Adipose tissue (tissue), 3 donors: ENCODE results near the gene SUFU. TPM values are rescaled to one million over a fixed set of nuclear protein-coding genes. Genes with fewer than 3 reads are reported as not detected.

ENCODE experiments used
- H3K27ac ChIP-seq: one replicate; pipeline ENCODE4 v1.5.1; 2013; ENCODE audit warnings: low read depth, low read length
- WGBS, 3 donors: extraction: QIAGEN DNeasy Blood & Tissue Kit; methylation state at CpG; one replicate each; pipeline ENCODE4 v1.1.7; 2013; 5-methylcytosine and 5-hydroxymethylcytosine counted together
- polyA plus RNA-seq, 3 donors: library from polyadenylated mRNA; stranded (reverse); fragments of 200-250 nt; gene quantifications; one replicate each; pipeline ENCODE4 v1.2.3, GENCODE V29; 2013
- donor health status: healthy with polysubstance abuse.
- donor health status: Bipolar disorder and iron deficiency.
- donor health status: healthy.

The SUFU gene
- polyA plus RNA-seq, 3 donors: 2.7 to 5.3 (median 3.6) TPM

DNA sequence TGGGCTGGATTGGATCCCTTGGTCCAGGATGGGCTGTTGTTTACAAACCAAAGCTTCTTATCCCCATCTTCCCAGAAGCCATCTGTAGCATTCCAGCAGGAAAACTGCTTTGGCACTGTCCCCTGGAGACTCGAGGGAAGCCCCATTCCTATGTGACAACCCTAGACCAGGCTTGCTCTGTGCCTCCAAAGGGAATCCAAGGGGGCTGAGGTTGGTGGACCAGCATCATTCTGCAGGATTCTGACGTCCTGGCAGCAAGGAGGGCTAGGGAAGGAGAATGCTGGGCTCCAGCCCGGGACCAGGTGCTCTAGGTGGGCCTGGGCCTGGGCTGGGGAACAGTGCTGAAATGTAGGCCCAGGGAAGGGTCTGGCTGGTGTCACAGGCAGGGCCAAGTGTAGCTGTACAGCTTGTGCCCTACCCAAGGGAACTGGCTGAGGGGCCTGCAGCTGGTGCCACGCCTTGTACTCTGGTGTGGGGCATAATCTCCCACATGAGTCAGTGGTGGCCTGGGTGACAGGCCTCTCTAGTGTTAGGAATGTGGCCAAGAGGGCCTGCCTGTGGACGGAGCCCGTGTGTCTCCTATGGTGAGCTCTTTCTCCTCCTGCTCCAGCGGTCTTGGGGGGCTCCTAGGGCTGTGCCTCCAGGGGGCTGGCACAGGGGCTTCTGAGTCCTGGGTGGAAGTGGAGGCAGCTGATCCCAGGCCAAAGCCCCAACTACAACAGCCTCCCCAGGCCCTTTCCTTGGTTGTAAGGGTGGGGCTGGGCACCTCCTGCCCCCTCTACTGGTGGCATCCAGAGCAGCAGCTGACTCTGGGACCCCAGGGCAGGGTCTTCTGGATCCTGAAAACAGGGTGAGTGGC, 165.7 kb downstream of the SUFU start:
- H3K27ac ChIP-seq: no peak overlapping the region
- 41 to 86% (median 78%) methylated on average over 7 of the region's 7 CpGs for WGBS, 3 donors

DNA sequence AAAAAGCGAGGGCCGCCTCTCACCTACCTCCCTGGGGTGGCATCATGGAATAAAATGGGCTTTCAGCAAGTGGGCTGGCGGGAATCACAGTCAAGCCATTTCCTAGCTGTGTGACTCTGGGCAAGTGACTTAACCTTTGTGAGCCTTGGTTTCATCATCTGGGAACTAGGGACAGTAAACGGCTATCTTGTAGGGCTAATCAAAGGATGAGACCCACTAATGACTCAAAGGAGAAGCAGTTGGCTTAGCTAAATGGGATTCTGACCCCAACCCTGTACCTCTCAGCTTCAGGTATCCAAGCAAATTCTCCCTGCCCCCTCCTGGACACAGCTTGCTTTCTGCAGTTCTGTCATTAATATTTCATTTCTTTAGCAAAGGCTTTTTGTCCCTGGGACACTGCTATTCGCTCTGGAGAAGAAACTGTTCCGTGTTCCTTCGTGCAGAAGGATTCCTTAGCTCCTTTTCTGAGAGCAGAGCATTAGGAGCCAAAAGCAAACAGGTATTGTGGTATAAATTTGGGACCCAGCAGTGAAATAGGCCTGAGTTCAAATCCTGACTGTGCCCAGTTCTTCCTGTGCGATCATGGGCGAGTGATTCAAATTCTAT, 166.4 kb downstream of the SUFU start:
- 88 to 93% (median 91%) methylated on average over 9 of the region's 9 CpGs for WGBS, 3 donors
- no peak overlapping the region for H3K27ac ChIP-seq

DNA sequence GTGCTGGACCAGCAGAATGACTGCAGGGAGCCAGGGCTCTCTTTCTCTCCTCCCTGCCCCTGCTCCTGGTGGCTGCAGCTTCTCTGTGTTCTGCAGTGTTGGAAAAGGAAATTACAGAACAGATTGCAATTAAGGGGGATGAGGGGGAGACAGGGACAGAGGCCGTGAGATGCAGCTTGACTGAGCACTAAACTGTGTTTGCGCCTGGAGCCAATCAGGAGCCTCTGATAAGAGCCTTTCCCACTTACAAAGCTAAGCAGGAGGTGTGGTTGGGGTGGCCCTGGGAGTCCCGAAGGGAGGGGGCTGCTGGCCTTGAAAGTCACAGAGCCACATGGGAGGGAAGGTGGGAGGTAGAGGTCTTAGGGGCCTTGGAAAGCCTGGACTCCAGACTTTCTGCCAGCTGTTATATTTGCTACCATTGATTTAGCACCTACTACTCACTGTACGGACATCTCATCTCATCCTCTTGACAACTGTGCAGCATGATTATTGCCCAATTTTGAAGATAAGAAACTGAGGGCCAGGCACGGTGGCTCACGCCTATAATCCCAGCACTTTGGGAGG, 167.2 kb downstream of the SUFU start:
- H3K27ac ChIP-seq: no peak overlapping the region
- 43 to 79% (median 75%) methylated on average over 6 of the region's 6 CpGs for WGBS, 3 donors

DNA sequence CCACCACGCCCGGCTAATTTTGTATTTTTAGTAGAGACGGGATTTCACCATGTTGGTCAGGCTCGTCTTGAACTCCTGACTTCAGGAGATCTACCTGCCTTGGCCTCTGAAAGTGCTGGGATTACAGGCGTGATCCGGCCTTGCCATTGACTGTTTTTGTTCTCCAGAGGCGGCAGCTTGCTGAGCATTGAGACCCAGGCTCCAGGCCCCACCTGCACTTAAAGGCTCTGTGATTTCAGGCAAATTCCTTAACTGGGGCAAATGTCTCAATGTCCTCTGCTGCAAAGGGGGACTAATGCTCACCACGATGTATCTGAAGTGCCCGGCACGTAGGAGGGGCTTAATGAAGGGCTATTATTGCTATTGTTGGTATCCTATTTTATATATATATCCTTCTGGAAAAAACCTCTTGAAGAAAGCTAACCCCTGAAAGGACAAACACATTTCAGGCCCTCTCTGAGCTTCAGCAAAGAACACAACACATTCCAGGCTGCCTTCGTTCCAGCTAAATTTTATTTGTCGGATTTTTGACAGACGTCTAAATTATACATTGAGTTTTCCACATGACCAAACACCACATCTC, 169.6 kb downstream of the SUFU start:
- WGBS, 3 donors: 68 to 83% (median 73%) methylated on average over 13 of the region's 13 CpGs
- H3K27ac ChIP-seq: no peak overlapping the region

DNA sequence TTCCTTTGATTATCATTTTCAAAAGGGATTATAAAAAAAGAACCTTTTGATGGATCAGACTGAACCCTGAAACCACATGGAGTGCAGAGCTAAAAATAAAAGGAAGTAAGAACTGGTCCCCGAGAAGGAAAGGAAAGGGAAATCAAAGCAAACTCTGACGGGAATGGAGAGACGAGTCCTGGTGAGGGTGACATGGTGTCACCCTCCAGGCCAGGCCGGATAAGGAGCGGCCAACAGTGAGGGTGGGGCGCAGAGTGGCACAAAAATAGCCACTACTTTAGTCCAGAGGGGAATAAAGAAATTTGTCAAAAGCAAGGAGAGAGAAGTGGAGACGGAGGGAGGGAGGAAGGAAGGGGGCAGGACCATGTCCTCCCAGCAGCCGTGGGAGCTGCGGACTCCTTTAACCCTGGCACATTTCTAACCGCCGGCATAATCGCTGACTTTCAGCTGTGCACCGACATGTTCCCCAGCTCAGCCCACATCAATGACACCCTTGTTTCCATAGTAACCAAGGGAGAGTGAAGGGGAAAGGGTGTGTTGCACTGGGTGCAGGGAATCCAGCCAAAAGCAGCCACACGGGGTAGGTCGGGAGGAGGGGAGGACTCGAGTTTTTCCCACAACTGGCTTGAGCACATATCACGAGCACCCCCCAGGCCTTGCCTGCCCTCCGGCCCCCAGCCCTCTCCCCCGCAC, 170.2 kb downstream of the SUFU start:
- no peak overlapping the region for H3K27ac ChIP-seq
- 3 to 32% (median 5%) methylated on average over 19 of the region's 19 CpGs for WGBS, 3 donors

DNA sequence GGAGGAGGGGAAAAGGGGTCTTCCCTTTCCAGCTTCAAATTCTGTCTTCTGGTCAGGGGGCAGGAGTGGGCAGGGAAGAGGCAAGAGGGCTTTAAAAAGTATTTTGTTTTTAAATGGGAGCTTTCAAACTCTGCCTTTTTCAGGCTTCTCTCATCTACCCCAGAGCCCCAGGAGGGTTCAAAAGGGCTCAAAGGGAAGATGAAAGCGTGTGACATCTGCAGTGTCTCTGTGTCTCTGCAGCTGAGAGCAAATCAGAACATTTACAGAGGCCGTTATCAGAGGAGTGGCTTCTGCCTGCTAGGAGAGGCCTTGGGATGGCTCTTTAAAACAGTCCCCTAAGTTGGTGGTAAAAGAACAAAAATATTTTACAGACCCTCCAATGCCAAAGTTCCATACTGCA, 170.8 kb downstream of the SUFU start:
- WGBS, 3 donors: 42 to 66% (median 51%) methylated on average over 2 of the region's 2 CpGs
- H3K27ac ChIP-seq: no peak overlapping the region

DNA sequence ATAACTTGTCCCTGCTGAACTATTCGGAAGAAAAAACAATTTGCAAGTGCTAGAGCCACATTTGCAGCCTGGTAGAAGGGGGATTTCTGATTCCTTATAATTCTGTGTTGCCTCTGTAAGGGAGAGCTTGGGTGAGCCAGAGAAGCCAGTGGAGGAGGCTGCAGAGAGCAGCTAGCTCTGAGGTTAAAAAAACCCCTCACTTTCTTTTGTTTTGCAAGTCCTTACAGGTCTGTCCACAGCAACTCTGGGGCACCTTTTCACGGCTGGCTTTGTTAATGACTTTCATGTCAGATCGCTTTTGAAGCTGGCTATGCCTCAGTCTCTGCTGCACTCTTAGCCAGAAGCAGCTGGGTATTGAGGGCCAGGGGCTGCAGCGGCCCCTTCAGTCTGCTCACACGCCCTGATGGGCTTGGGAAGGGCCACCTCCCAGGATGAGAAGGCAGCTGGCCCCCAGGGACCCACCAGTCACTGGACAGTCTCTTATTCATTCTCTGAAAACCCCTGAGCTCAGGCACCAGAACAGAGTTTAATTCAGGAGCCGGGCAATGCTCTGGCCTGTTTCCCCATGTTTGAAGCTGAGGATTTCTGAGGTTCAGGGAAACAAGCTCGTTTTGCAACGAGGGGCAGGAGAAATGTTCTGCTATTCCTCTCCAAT, 171.4 kb downstream of the SUFU start:
- 51 to 60% (median 56%) methylated on average over 8 of the region's 8 CpGs for WGBS, 3 donors
- H3K27ac ChIP-seq: peak overlapping the region; percentile 2

DNA sequence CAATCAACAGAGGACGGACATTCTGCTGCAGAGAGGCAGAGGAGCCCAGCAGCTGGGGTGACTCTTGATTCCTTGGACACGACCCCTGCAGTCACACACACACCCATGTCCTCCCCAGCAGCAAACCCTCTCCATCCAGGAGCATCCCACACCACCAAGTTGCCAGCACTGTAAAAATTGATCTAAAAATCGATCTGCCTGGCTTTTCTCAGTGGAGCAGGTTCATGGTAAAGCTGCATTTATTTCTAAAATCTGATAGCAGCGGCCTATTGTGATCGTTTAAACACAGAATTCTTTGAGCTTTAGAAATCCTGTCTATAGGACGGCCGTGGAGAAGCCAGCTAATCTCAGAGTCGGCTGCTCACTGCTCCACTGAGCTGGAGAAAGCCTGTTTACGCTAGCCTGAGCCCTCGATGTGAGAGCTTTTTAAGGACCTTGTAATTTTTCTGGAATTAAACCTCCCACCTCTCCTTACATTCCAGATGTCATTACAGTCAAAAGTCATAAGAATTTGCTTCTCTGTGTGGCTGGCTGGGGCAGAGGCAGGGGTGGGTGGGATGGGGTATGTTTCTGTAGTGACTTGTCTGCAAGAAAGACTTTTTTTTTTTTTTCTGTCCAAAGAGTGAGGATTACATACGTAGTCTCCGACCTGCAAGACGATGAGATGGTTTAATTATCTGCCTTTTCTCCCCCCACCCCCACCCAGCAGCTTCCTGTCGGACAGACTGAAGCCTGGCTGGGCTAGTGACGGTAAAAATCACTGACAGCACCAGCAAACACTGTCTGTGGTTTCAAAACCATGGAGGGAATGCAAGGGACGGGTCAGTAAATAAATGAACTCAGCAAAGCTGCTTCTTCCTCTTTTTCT, 172.1 kb downstream of the SUFU start:
- 34 to 49% (median 42%) methylated on average over 16 of the region's 16 CpGs for WGBS, 3 donors
- H3K27ac ChIP-seq: peak overlapping the region; percentile 2

DNA sequence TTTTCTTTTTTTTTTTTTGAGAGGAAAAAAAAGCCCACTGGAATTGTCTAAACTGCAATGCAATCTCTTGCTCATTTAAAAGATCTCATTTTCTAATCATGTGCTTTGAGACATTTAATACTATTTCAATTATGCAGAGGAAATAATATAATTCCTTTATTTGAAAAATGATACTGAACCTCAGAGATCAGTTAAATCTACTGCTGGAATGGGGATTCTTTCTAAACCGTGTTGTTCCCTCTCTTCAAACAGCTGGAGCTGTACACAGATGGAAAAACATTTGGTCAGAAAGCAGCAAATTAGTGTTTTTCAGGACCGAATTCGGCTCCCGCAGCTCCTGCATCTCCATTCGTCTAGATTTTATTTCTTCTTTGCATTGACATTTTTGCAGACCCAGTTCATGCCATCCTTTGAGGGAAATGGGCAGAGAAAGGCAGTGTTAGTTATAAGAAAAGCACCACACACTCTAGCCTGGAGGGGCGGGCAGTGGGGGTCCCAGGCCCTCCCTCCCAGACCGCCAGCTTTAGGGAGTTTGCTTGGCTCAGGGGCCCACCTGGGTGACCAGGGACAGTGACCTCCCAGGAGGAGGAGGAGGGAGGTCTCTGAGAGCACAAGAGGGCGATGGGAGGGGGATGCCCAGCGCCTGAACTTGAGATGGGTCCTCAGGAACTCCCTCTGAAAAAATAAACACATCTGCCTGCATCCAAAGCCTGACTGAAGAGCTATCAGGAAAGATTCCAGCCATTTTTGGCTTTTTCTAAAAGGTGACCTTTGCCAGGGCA, 173.0 kb downstream of the SUFU start:
- WGBS, 3 donors: 70 to 89% (median 75%) methylated on average over 9 of the region's 9 CpGs

DNA sequence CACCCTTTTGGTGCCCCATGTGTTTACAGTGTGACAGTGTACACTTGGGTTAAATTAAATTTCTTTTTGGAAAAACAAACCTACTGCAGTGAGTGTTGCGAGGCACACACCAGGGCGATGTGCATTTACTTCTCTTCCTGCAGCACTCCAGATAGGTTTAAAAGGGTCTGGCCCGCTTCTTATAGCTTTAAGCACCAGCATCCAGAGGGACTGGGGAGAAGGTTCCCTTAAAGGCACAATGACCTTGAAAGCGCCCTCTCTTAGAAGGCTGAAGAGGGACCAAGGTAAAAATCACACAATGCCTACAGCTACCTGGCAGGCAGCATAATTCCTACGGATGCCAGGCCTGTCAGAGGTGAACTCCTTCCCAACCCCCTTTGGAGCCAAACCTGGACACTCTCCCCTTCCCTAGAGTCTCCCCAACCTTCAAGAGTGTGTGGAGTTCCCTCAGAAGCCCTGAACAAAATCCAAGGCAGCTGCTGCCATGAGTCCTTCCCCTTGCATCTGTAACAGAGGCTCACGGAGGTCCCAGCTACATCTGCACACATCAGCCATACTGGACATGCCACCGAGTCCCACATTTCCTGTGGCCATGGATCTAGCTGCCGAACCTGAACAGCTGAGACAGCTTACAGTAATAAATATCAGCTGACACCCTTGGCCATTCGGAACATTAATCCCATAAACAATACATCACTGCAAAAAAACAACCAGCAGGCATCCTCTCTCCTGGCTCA, 173.7 kb downstream of the SUFU start:
- no peak overlapping the region for H3K27ac ChIP-seq
- WGBS, 3 donors: 68 to 84% (median 80%) methylated on average over 9 of the region's 9 CpGs

More for the DNA sequence above, 173.0 kb downstream of the SUFU start:
- H3K27ac ChIP-seq: no peak overlapping the region

DNA sequence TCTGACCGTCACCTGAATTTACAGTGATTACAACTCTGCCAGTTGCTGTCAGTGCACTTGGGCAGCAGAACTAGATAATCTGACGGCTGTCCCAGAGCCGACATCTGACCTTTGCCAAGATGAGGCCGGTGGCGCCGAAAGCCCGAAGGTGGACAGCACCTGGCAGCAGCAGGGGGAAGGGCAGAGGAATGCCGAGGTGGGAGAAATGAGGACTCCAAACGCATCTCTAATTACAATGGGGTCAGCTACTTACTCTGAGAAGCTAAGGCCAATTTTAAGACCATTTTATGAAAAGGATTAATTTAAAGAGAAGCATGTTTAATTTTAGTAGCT, 174.3 kb downstream of the SUFU start:
- no peak overlapping the region for H3K27ac ChIP-seq
- WGBS, 3 donors: 39 to 91% (median 89%) methylated on average over 9 of the region's 9 CpGs

DNA sequence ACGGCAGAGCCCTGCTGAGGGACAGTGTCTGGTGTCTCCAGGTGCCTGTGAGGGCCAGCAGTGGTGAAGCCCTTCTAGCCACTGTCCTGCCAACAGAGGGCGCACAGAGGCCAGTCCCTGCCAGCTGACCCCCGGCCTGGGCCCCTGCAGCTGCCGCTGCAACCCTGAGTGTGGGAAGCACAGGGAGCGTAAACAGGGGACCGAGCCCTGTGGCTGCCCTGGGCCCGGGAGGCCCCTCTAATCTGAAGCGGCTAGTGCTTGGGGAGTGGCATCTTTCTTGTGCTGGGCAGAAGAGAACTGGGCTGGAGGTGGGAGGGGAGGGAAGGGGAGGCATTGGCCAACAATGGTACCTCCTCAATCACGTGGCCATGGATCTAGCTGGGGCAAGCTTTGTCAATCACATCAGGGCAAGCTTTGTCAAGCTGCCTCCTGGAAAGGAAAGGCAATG, 175.1 kb downstream of the SUFU start:
- 6 to 23% (median 18%) methylated on average over 9 of the region's 9 CpGs for WGBS, 3 donors
- no peak overlapping the region for H3K27ac ChIP-seq

DNA sequence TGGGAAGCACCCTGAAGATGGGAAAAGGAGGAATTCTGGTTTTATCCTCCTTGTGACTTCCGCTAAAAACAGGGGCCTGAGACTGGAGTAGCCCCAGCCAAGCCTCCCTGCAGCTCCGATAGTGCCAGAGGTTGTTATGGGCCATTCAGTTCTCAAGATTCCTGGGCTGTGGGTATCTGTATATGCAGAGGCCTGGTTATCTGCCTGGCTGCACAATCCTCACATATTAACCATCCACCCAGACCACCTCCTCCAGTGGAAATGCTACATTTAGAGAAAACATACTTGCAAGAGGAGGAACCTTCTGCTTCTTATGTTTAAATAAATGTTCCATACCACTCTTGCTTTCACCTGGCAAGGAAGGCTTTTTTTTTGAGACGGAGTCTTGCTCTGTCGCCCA, 175.8 kb downstream of the SUFU start:
- WGBS, 3 donors: 93 to 97% (median 94%) methylated on average over 4 of the region's 4 CpGs
- H3K27ac ChIP-seq: no peak overlapping the region

DNA sequence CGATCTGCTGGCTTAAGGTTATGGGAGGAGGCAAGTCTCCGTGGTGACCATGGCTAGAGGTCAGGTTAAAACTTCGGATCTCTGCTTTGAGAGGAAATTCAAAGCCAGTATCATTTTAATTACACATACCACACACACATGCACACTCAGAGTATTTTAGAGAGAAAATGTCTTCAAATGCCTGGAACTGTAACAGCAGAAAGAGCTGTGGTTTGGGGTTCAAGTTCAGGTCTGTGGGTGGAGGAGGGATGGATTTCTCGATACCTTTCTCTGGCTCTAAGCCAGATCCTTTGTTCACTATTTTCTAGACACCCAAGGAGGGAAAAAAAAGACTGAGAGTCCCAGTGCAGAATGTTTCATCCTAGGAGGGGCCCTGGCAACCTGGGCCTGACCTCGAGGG, 177.9 kb downstream of the SUFU start:
- 80 to 85% (median 82%) methylated on average over 5 of the region's 5 CpGs for WGBS, 3 donors
- no peak overlapping the region for H3K27ac ChIP-seq

DNA sequence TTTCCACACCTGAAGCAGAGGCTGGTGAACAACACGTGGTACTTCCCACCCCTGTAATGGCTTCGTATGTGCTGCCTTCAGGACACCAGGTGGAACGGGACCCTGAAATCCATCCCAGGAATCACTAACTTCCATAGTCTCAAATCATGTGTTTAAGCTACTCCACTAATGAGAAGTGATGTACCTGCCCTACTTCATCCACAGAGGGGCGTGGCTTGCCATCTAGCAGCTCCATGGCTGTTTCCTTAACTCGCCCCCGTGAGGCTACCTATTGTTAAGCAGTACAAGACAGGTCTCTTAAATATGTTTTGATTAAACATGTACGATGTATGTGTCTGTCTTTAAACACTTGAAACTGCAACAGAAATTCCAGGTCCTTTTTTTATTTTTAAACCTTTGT, 178.6 kb downstream of the SUFU start:
- H3K27ac ChIP-seq: no peak overlapping the region
- 89 to 93% (median 90%) methylated on average over 7 of the region's 7 CpGs for WGBS, 3 donors

DNA sequence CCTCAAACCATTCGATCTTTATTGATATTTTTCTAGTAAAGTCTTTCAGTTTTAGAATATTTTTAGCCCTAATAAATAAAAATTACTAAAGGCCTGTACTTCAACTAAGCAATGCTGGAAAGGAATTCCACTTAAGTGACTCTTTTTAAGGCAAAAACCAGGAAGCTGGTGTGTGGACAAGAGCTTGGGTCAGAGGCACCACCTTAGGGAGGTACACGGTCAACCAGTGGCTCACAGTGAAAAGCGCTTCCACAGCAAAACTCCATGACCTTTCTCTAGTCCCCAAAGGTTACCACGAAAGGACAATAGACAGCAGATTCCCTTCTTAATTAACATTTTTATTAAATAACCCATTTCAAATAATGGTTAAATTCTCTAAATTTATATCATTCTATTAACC, 179.2 kb downstream of the SUFU start:
- WGBS, 3 donors: 82 to 89% (median 88%) methylated on average over 4 of the region's 4 CpGs
- H3K27ac ChIP-seq: no peak overlapping the region
